Measurements from ENCODE around the gene IL18. TPM values are rescaled to one million over a fixed set of nuclear protein-coding genes. Genes with fewer than 3 reads are reported as not detected.

Gene IL18
- total and polyA plus RNA-seq, 2 donors from 2014 or later, result 25.2 to 37.4 TPM

GRCh38 chr11:112185883-112186282, 22.0 kb upstream of the IL18 start:
- no peak for FAIRE-seq
- DNase-seq, result no peak
- intact Hi-C loops (cut with DNase I), result no loop called here

GRCh38 chr11:112182867-112183266, 19.0 kb upstream of the IL18 start:
- no peaks in the 10 kb centered on the region for H3K9me3 ChIP-seq (ENCODE audit: control insufficient read depth in 2 of 3, insufficient read depth in 1 of 3, low read length in 3 of 3)
- no peak overlapping the region for H3K9ac ChIP-seq (ENCODE audit: low read length in 3 of 3)
- TF ChIP-seq CTCF (IDR thresholded peaks at IDR 0.05; ENCODE audit: borderline replicate concordance, extremely low read depth, insufficient read depth), result no peak
- DNase-seq (no peak), FAIRE-seq (no peak)
- H3K36me3 ChIP-seq (ENCODE audit: control insufficient read depth in 2 of 3, insufficient read depth in 3 of 3, low read length in 3 of 3), result no peaks in the 10 kb centered on the region
- no peaks in the 10 kb centered on the region for H3K27me3 ChIP-seq (ENCODE audit: control insufficient read depth, insufficient read depth, low read length)
- H3K4me1 ChIP-seq (ENCODE audit: control insufficient read depth in 2 of 3, insufficient read depth in 2 of 3, low read depth in 1 of 3, low read length in 3 of 3), result no peaks in the 10 kb centered on the region
- no peak overlapping the region for H3K27ac ChIP-seq (ENCODE audit: low read depth in 2 of 2, low read length in 2 of 2)
- H3K4me3 ChIP-seq (ENCODE audit: low read length in 3 of 3), result no peak overlapping the region
- intact Hi-C loops (cut with DNase I), result no loop called here

More at GRCh38 chr11:112185883-112186282, 22.0 kb upstream of the IL18 start:
- TF ChIP-seq CTCF (IDR thresholded peaks at IDR 0.05; ENCODE audit: borderline replicate concordance, extremely low read depth, insufficient read depth), result no peak
- H3K27ac ChIP-seq (ENCODE audit: low read depth in 2 of 2, low read length in 2 of 2), result no peak overlapping the region
- no peaks in the 10 kb centered on the region for H3K36me3 ChIP-seq (ENCODE audit: control insufficient read depth in 2 of 3, insufficient read depth in 3 of 3, low read length in 3 of 3)
- H3K4me1 ChIP-seq (ENCODE audit: control insufficient read depth in 2 of 3, insufficient read depth in 2 of 3, low read depth in 1 of 3, low read length in 3 of 3), result no peaks in the 10 kb centered on the region
- no peak overlapping the region for H3K9ac ChIP-seq (ENCODE audit: low read length in 3 of 3)
- H3K27me3 ChIP-seq (ENCODE audit: control insufficient read depth, insufficient read depth, low read length), result no peaks in the 10 kb centered on the region
- H3K9me3 ChIP-seq (ENCODE audit: control insufficient read depth in 2 of 3, insufficient read depth in 1 of 3, low read length in 3 of 3), result no peaks in the 10 kb centered on the region
- no peak overlapping the region for H3K4me3 ChIP-seq (ENCODE audit: low read length in 3 of 3)

GRCh38 chr11:112179601-112180000, 15.7 kb upstream of the IL18 start:
- no peak overlapping the region for H3K4me3 ChIP-seq (ENCODE audit: low read length in 3 of 3)
- H3K27ac ChIP-seq (ENCODE audit: low read depth in 2 of 2, low read length in 2 of 2), result no peak overlapping the region
- H3K9ac ChIP-seq (ENCODE audit: low read length in 3 of 3), result no peak overlapping the region
- H3K9me3 ChIP-seq (ENCODE audit: control insufficient read depth in 2 of 3, insufficient read depth in 1 of 3, low read length in 3 of 3), result no peaks in the 10 kb centered on the region
- no peaks in the 10 kb centered on the region for H3K36me3 ChIP-seq (ENCODE audit: control insufficient read depth in 2 of 3, insufficient read depth in 3 of 3, low read length in 3 of 3)
- DNase-seq, result no peak
- H3K4me1 ChIP-seq (ENCODE audit: control insufficient read depth in 2 of 3, insufficient read depth in 2 of 3, low read depth in 1 of 3, low read length in 3 of 3), result peaks cover 0 to 5% (median 0%) of the 10 kb centered on the region in 3 donors
- H3K27me3 ChIP-seq (ENCODE audit: control insufficient read depth, insufficient read depth, low read length), result no peaks in the 10 kb centered on the region
- no peak for FAIRE-seq
- intact Hi-C loops (cut with DNase I), result no loop called here
- TF ChIP-seq CTCF (IDR thresholded peaks at IDR 0.05; ENCODE audit: borderline replicate concordance, extremely low read depth, insufficient read depth), result no peak

- Histone ChIP-seq H3K27me3 (ENCODE audit: control insufficient read depth, insufficient read depth, low read length) (no peaks in the 10 kb centered on the region), H3K27ac (ENCODE audit: low read depth in 2 of 2, low read length in 2 of 2) (no peak overlapping the region), H3K9ac (ENCODE audit: low read length in 3 of 3) (no peak overlapping the region), H3K9me3 (ENCODE audit: control insufficient read depth in 2 of 3, insufficient read depth in 1 of 3, low read length in 3 of 3) (no peaks in the 10 kb centered on the region), H3K4me3 (ENCODE audit: low read length in 3 of 3) (no peak overlapping the region), H3K36me3 (ENCODE audit: control insufficient read depth in 2 of 3, insufficient read depth in 3 of 3, low read length in 3 of 3) (no peaks in the 10 kb centered on the region), H3K4me1 (ENCODE audit: control insufficient read depth in 2 of 3, insufficient read depth in 2 of 3, low read depth in 1 of 3, low read length in 3 of 3) (peaks cover 0 to 5% (median 0%) of the 10 kb centered on the region in 3 donors)
- TF ChIP-seq CTCF (IDR thresholded peaks at IDR 0.05; ENCODE audit: borderline replicate concordance, extremely low read depth, insufficient read depth), result no peak
- DNase-seq (no peak), FAIRE-seq (no peak)
- intact Hi-C loops (cut with DNase I), result no loop called here
Measured at GRCh38 chr11:112178936-112179335, 15.0 kb upstream of the IL18 start.
